K562 (cell line): ENCODE data around the gene SIMC1. TPM values are rescaled to one million over a fixed set of nuclear protein-coding genes. Genes with fewer than 3 reads are reported as not detected.

Experiments
- ATAC-seq: fragments of 200-7000 bp; cut with Tn5 transposase; 3 replicates; pipeline ENCODE4 v1.9.1; 2020; ENCODE audit warnings: moderate library complexity
- BruUV-seq: library from RNA; stranded (reverse); fragments of 400-500 nt; replicated peaks from 2 replicates; lab custom pipeline; 2021; lab: Mats Ljungman, UMichigan
- CTCF ChIA-PET: fragments of 300-600 bp; formaldehyde crosslinking; extraction: SDS; loops from one replicate; lab custom pipeline; 2021; ENCODE audit warnings: low intra/inter-chr PET ratio; lab: Yijun Ruan, JAX
- POLR2A ChIA-PET: fragments of 300-600, 350-650 bp; sonication (Branson Sonifier 250); formaldehyde crosslinking; extraction: SDS; loops from one replicate; lab custom pipeline; 2021; ENCODE audit warnings: antibody characterized with exemption, inconsistent platforms; lab: Yijun Ruan, JAX
- DNase-seq, 4 experiments: peaks; one replicate each; pipeline versions ENCODE4 v3.0.0 to v3.0.0-alpha.2; 2011 to 2018; ENCODE audit warnings: low spot score in 3 of 4, mixed read lengths in 3 of 4; ENCODE audit errors: extremely low read depth in 1 of 4
- FAIRE-seq: peaks from 2 replicates; lab custom pipeline; 2011; peaks lifted over from hg19 to GRCh38; lab: Jason Lieb, UNC
- H2AFZ ChIP-seq: 2 replicates; pipeline ENCODE4 v1.6.0; 2011; ENCODE audit warnings: low read depth, low read length, control low read depth, inconsistent platforms
- H3K27ac ChIP-seq: fragments of 200-600 bp; 3 replicates; pipeline ENCODE4 v1.8.0; 2011; ENCODE audit warnings: low read depth, mild to moderate bottlenecking, control low read depth, inconsistent platforms, low read length, moderate library complexity, mixed read lengths; ENCODE audit errors: extremely low read depth
- H3K27me3 ChIP-seq, 2 experiments: fragments of 300-600 bp in 1 of 2; 2 replicates in 1 of 2; 3 replicates in 1 of 2; pipeline versions ENCODE4 v1.6.0 to v1.8.0; 2011; ENCODE audit warnings: inconsistent platforms in 2 of 2, low read length in 2 of 2, mild to moderate bottlenecking in 1 of 2, mixed read lengths in 1 of 2, moderate library complexity in 1 of 2; ENCODE audit not compliant: control insufficient read depth in 2 of 2, insufficient read depth in 2 of 2
- H3K36me3 ChIP-seq: fragments of 300-600 bp; 3 replicates; pipeline ENCODE4 v1.8.0; 2011; ENCODE audit warnings: mild to moderate bottlenecking, low read length, inconsistent platforms; ENCODE audit not compliant: control insufficient read depth, insufficient read depth
- H3K4me1 ChIP-seq, 2 experiments: fragments of 200-600 bp in 1 of 2; replicated peaks in 1 of 2; 2 replicates in 1 of 2; 3 replicates in 1 of 2; pipeline versions ENCODE4 v1.5.1 to v1.8.0; 2011; ENCODE audit warnings: inconsistent platforms in 2 of 2, low read length in 2 of 2, mild to moderate bottlenecking in 1 of 2, mixed read lengths in 1 of 2, moderate library complexity in 1 of 2; ENCODE audit not compliant: control insufficient read depth in 2 of 2, insufficient read depth in 2 of 2
- H3K4me2 ChIP-seq: 2 replicates; pipeline ENCODE4 v1.6.1; 2011; ENCODE audit warnings: low read length, control low read depth, inconsistent platforms, mixed read lengths; ENCODE audit not compliant: insufficient read depth
- H3K4me3 ChIP-seq: fragments of 200-600 bp; sonication (generic), shearing (Covaris generic); 2 replicates; pipeline ENCODE4 v1.5.1; 2016; ENCODE audit warnings: control low read depth, inconsistent platforms
- H3K79me2 ChIP-seq: fragments of 200-600 bp; 3 replicates; pipeline ENCODE4 v1.8.0; 2011; ENCODE audit warnings: low read length, inconsistent platforms; ENCODE audit not compliant: control insufficient read depth, insufficient read depth
- H3K9ac ChIP-seq, 2 experiments: 2 replicates each; pipeline versions ENCODE4 v1.6.0 to v1.6.1; 2011; ENCODE audit warnings: low read depth in 2 of 2, low read length in 2 of 2, control low read depth in 1 of 2, inconsistent platforms in 1 of 2, mild to moderate bottlenecking in 1 of 2, mixed read lengths in 1 of 2; ENCODE audit not compliant: insufficient read depth in 1 of 2
- H3K9me1 ChIP-seq: one replicate; pipeline ENCODE4 v1.6.0; 2011; ENCODE audit warnings: inconsistent platforms, mild to moderate bottlenecking, low read length, moderate library complexity; ENCODE audit not compliant: control insufficient read depth, insufficient read depth
- H3K9me3 ChIP-seq: replicated peaks from 2 replicates; pipeline ENCODE4 v1.5.1; 2011; ENCODE audit warnings: low read depth, low read length, inconsistent platforms; ENCODE audit not compliant: control insufficient read depth, insufficient read depth
- H4K20me1 ChIP-seq: replicated peaks from 2 replicates; pipeline ENCODE4 v1.6.1; 2011; ENCODE audit warnings: low read length, inconsistent platforms, mixed read lengths; ENCODE audit not compliant: control insufficient read depth, insufficient read depth
- ARID1B ChIP-seq: fragments of 450-650 bp; IDR thresholded peaks from 2 replicates; pipeline ENCODE4 v1.6.1; 2016; ENCODE audit warnings: antibody characterized with exemption, mild to moderate bottlenecking, inconsistent platforms
- FOXJ3 ChIP-seq: sonication (generic); formaldehyde crosslinking; IDR thresholded peaks from 2 replicates; pipeline ENCODE4 v1.4.0; 2020; ENCODE audit warnings: mild to moderate bottlenecking, missing genetic modification reagents
- HMGN3 ChIP-seq: IDR thresholded peaks from 2 replicates; pipeline ENCODE4 v1.6.1; 2011; ENCODE audit warnings: borderline replicate concordance, low read depth, mild to moderate bottlenecking, mixed read lengths, low read length; ENCODE audit not compliant: insufficient read length; ENCODE audit errors: extremely low read depth
- MCM5 ChIP-seq: fragments of 450-650 bp; IDR thresholded peaks from 2 replicates; pipeline ENCODE4 v1.6.1; 2016; ENCODE audit warnings: low read depth
- MED1 ChIP-seq: sonication (generic); formaldehyde crosslinking; IDR thresholded peaks from 2 replicates; pipeline ENCODE4 v1.8.1; 2023; ENCODE audit warnings: missing genetic modification reagents, borderline replicate concordance
- NELFE ChIP-seq: IDR thresholded peaks from 2 replicates; pipeline ENCODE4 v1.6.1; 2011; ENCODE audit warnings: mild to moderate bottlenecking; ENCODE audit not compliant: insufficient read depth, insufficient read length
- POLR2AphosphoS5 ChIP-seq: IDR thresholded peaks from 2 replicates; pipeline ENCODE4 v1.6.1; 2011; ENCODE audit warnings: mild to moderate bottlenecking, low read depth, low read length, moderate library complexity; ENCODE audit not compliant: control insufficient read depth, insufficient read depth
- PURB ChIP-seq: sonication (generic); formaldehyde crosslinking; IDR thresholded peaks from 2 replicates; pipeline ENCODE4 v1.9.0; 2021; ENCODE audit warnings: low read depth, mild to moderate bottlenecking, missing genetic modification reagents
- RFX5 ChIP-seq: IDR thresholded peaks from 2 replicates; pipeline ENCODE4 v1.6.1; 2011; ENCODE audit warnings: low read depth, mild to moderate bottlenecking, improper control_type of control experiment, low read length
- SREBF1 ChIP-seq: fragments of 150-350 bp; IDR thresholded peaks from 2 replicates; pipeline ENCODE4 v1.6.1; 2014; ENCODE audit warnings: antibody characterized with exemption, low read depth, low read length, borderline replicate concordance
- STAG1 ChIP-seq: sonication (generic); formaldehyde crosslinking; IDR thresholded peaks from 2 replicates; pipeline ENCODE4 v1.5.0; 2020; ENCODE audit warnings: missing genetic modification reagents, borderline replicate concordance
- TCFL5 ChIP-seq: fragments of 250-450 bp; sonication (Bioruptor Pico); conservative IDR thresholded peaks from 2 replicates; pipeline ENCODE4 v1.6.1; 2021; ENCODE audit warnings: mild to moderate bottlenecking, moderate library complexity, matching md5 sums
- YY1 ChIP-seq, 3 experiments: IDR thresholded peaks; 2 replicates each; pipeline ENCODE4 v1.6.1; 2011; ENCODE audit warnings: low read length in 2 of 3, mild to moderate bottlenecking in 2 of 3, moderate library complexity in 2 of 3, borderline replicate concordance in 1 of 3, control low read depth in 1 of 3, low read depth in 1 of 3; ENCODE audit not compliant: insufficient read depth in 3 of 3, insufficient replicate concordance in 2 of 3, control insufficient read depth in 1 of 3, insufficient read length in 1 of 3; ENCODE audit errors: extremely low read depth in 1 of 3
- ZBTB7A ChIP-seq: IDR thresholded peaks from 2 replicates; pipeline ENCODE4 v1.6.1; 2011; ENCODE audit warnings: low read depth, mild to moderate bottlenecking, low read length, moderate library complexity, borderline replicate concordance; ENCODE audit not compliant: control insufficient read depth
- ZNF174 ChIP-seq: fragments of 250-450 bp; sonication (Bioruptor Pico); IDR thresholded peaks from 2 replicates; pipeline ENCODE4 v1.4.0; 2020; ENCODE audit warnings: mild to moderate bottlenecking
- ZNF239 ChIP-seq: fragments of 250-450 bp; sonication (Bioruptor Pico); IDR thresholded peaks from 2 replicates; pipeline ENCODE4 v1.4.0; 2020; ENCODE audit warnings: mild to moderate bottlenecking
- ZNF445 ChIP-seq: fragments of 250-450 bp; sonication (Bioruptor Pico); IDR thresholded peaks from 2 replicates; pipeline ENCODE4 v1.4.0; 2020; ENCODE audit warnings: low read depth, mild to moderate bottlenecking, moderate library complexity
- ZNF584 ChIP-seq: fragments of 200-800 bp; sonication (Bioruptor generic); IDR thresholded peaks from 2 replicates; pipeline ENCODE4 v1.6.1; 2016; ENCODE audit warnings: low read depth, mild to moderate bottlenecking, missing genetic modification characterization, missing compliant biosample characterization
- ZNF655 ChIP-seq: fragments of 250-450 bp; sonication (Bioruptor Pico); IDR thresholded peaks from 2 replicates; pipeline ENCODE4 v1.5.0; 2021
- WGBS: fragments of 100-300 bp; shearing (Covaris generic); methylation state at CpG from one replicate; pipeline ENCODE4 v1.1.6; 2016; ENCODE audit warnings: low coverage, mixed read lengths; ENCODE audit not compliant: insufficient coverage; ENCODE audit errors: missing lambda C conversion rate; 5-methylcytosine and 5-hydroxymethylcytosine counted together
- in situ Hi-C: fragments of 300-500 bp; cut with MboI; formaldehyde crosslinking; loops from 4 replicates; pipeline ENCODE4 v1.15.0; 2018; ENCODE audit warnings: inconsistent platforms, mixed read lengths
- intact Hi-C: fragments of 100-400 bp; cut with micrococcal nuclease; formaldehyde crosslinking; loops from 2 replicates; pipeline ENCODE4 v1.14.2; 2022
- polyA plus RNA-seq, 8 experiments: library from polyadenylated mRNA; depleted of rRNA in 4 of 8; stranded (reverse) in 5 of 8; unstranded in 3 of 8; fragments of >200 nt; fragmentation: Nextera tagmentation in 2 of 8; fragmentation: Illumina TruSeq in 1 of 8; extraction: Ambion mirVana in 2 of 8; extraction: Trizol in 1 of 8; gene quantifications; 2 replicates each; pipeline versions ENCODE4 v1.2.1 to v1.2.3, GENCODE V29; 2011 to 2014; ENCODE audit warnings: inconsistent platforms in 1 of 8, missing spikeins in 1 of 8
- total RNA-seq, 7 experiments: library from RNA; depleted of rRNA in 6 of 7; stranded (reverse); fragments of >200 nt in 6 of 7; fragmentation: Illumina TruSeq in 2 of 7; extraction: Trizol in 2 of 7; gene quantifications; 2 replicates each; pipeline versions ENCODE4 v1.2.1 to v1.2.3, GENCODE V29; 2011 to 2021; ENCODE audit warnings: low replicate concordance in 1 of 7

The SIMC1 gene
- total and polyA plus RNA-seq, 9 of the 15 experiments (the other 6 are each of a cell fraction or from before 2014, with no cell fraction given), result 7.2 to 36.3 (median 14.7) TPM

- peak overlapping the region in 1 of 2 experiments; percentile 20; a peak in 1 of 4 replicates for H3K9ac ChIP-seq
- H4K20me1 ChIP-seq, result no peaks in the 10 kb centered on the region
- 46% methylated on average over 9 of the region's 13 CpGs for WGBS
- H3K9me1 ChIP-seq, result no peaks in the 10 kb centered on the region
- no peak overlapping the region for H3K4me2 ChIP-seq
- no peak overlapping the region for H2AFZ ChIP-seq
- no TSS peak for BruUV-seq
- intact Hi-C loops (no loop called here), in situ Hi-C loops (no loop called here)
- H3K4me3 ChIP-seq, result no peak overlapping the region
- FAIRE-seq (no peak), ATAC-seq (no peak), DNase-seq (no peak)
- POLR2A ChIA-PET, result interaction anchor here (0.6 to 0.7 kb wide), 3 partner anchors 22 to 41 kb away, joined by 3 to 4 read pairs (median 4); no protein-coding TSS in a partner anchor
- peaks cover 4 to 24% of the 10 kb centered on the region in 2 experiments; a peak in 4 of 5 replicates for H3K4me1 ChIP-seq
- H3K36me3 ChIP-seq, result no peaks in the 10 kb centered on the region
- H3K27ac ChIP-seq, result no peak overlapping the region
- H3K9me3 ChIP-seq, result no peaks in the 10 kb centered on the region
- CTCF ChIA-PET, result no interaction called here
- no peaks in the 10 kb centered on the region for H3K27me3 ChIP-seq
- H3K79me2 ChIP-seq, result no peaks in the 10 kb centered on the region
- no peak for TF ChIP-seq NELFE
- no peak for TF ChIP-seq ZBTB7A
- no peak for TF ChIP-seq MCM5
- no peak for TF ChIP-seq ARID1B
- TF ChIP-seq PURB, result no peak
- TF ChIP-seq ZNF239 (CRISPR knock-in tag), result no peak
- TF ChIP-seq ZNF655, result no peak
- no peak for TF ChIP-seq TCFL5 (CRISPR knock-in tag)
- no peak for TF ChIP-seq POLR2AphosphoS5
- TF ChIP-seq ZNF584, result no peak
- TF ChIP-seq HMGN3, result no peak
- TF ChIP-seq FOXJ3 (CRISPR knock-in tag), result no peak
- no peak for TF ChIP-seq ZNF445 (CRISPR knock-in tag)
- no peak for TF ChIP-seq RFX5
- TF ChIP-seq SREBF1, result no peak
- no peak for TF ChIP-seq MED1 (CRISPR knock-in tag)
- no peak for TF ChIP-seq ZNF174
- TF ChIP-seq STAG1 (CRISPR knock-in tag), result no peak
- no peak for TF ChIP-seq YY1 (IDR thresholded peaks at IDR 0.05; ENCODE audit: borderline replicate concordance in 1 of 3, control insufficient read depth in 1 of 3, extremely low read depth in 1 of 3, insufficient read depth in 3 of 3, insufficient read length in 1 of 3, insufficient replicate concordance in 2 of 3, low read depth in 1 of 3, low read length in 2 of 3)
Measured at GRCh38 chr5:176192094-176192721, 46.0 kb upstream of the SIMC1 start.
